ENCODE data around the gene ENSA.

- TF ChIP-seq, protein P1, sequence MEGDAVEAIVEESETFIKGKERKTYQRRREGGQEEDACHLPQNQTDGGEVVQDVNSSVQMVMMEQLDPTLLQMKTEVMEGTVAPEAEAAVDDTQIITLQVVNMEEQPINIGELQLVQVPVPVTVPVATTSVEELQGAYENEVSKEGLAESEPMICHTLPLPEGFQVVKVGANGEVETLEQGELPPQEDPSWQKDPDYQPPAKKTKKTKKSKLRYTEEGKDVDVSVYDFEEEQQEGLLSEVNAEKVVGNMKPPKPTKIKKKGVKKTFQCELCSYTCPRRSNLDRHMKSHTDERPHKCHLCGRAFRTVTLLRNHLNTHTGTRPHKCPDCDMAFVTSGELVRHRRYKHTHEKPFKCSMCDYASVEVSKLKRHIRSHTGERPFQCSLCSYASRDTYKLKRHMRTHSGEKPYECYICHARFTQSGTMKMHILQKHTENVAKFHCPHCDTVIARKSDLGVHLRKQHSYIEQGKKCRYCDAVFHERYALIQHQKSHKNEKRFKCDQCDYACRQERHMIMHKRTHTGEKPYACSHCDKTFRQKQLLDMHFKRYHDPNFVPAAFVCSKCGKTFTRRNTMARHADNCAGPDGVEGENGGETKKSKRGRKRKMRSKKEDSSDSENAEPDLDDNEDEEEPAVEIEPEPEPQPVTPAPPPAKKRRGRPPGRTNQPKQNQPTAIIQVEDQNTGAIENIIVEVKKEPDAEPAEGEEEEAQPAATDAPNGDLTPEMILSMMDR (IDR thresholded peaks at IDR 0.05), result no peak
- TF ChIP-seq POLR2A (IDR thresholded peaks at IDR 0.05) (no peak), POLR2AphosphoS5 (IDR thresholded peaks at IDR 0.05) (no peak), EP300 (IDR thresholded peaks at IDR 0.05; ENCODE audit: low read depth) (no peak)
Measured at GRCh38 chr1:150576367-150576711, 53.1 kb downstream of the ENSA start.

Data from transverse colon (tissue), 4 donors.